Measurements from ENCODE around the gene MYO9A.

DNA sequence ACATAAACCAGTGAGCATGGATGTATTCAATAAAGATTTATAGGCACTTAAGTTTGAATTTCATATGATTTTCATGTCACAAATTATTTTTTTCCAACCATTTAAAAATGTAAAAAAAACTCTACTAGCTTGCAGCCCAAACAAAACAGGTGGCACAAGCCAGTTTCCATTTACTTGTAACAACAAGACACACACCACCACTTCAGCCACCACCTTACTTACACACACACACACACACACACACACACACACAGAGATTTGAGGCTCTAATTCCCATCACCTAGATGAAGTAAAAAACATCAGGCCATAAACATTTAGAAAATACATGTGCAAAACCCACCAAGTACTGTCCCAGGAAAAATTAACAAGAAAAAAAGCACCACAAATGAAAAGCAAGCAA is 25.3 kb downstream of the MYO9A start:
- TF ChIP-seq POLR2A (IDR thresholded peaks at IDR 0.05; ENCODE audit: low read length): no peak
- no peak for TF ChIP-seq GATA1 (IDR thresholded peaks at IDR 0.05; ENCODE audit: low read depth, low read length)
